ENCODE data around the gene TBX10. TPM values are rescaled to one million over a fixed set of nuclear protein-coding genes. Genes with fewer than 3 reads are reported as not detected.
A peak's percentile ranks its signal among the peaks of the same experiment; 100 is the strongest.
"Not testable (repeated sequence)": the region's sequence is repeated elsewhere in the genome, so short reads cannot be mapped to it uniquely, and the experiment has no call there.

Gene TBX10
- total RNA-seq, 1 donor from 2014 or later, result not detected

- TF ChIP-seq CTCF (IDR thresholded peaks at IDR 0.05; ENCODE audit: unreplicated experiment), result peak; percentile 90
These were observed 10.0 kb downstream of the TBX10 start, which contains the start of gene NUDT8 for GRCh38 chr11:67629386-67630227. TSS of gene NUDT8 (minus strand) at chr11:67629937. CDS start at chr11:67629911, 26 bp downstream.

DNA sequence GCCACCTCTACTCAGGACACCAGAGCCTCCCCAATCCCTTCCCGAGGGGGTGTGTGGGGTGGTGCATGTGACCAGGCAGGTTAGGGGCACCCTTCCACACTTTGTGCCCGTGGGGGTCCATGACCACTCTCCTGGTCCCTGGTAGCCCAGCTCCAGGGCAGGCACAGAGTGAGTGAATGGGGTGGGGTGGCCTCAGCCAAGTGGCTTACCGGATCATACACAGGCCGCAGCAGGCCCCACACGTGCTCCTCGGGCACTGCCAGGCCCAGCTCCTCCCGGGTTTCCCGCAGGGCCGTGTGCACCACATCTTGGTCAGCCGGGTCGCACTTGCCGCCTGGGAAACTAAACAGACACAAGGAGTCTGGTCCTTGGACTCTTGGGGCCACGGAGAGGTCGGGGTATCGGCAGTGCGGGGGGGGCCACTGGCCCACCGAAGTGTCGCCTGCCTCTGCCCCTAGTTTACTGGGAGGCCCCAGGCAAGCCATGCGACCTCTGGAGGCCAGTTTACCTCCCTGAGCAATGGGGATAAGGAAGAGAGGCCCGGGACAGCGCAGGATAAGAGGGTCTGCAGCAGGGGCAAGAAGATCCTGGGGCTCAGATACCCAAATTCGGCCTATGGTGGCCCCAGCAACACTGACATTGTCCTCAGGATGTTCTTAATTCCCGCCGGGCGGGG lies 10.7 kb downstream of the TBX10 start:
- Mint-ChIP-seq H3K36me3 (ENCODE audit: insufficient read depth) (peaks cover 4% of the 10 kb centered on the region), H3K27ac (no peak overlapping the region), H3K27me3 (no peaks in the 10 kb centered on the region), H3K4me1 (ENCODE audit: low read depth) (peaks cover 7% of the 10 kb centered on the region), H3K4me3 (ENCODE audit: low read depth) (peak overlapping the region; percentile 57), H3K9me3 (ENCODE audit: low read depth) (peaks cover 6% of the 10 kb centered on the region)
- TF ChIP-seq CTCF (IDR thresholded peaks at IDR 0.05; ENCODE audit: unreplicated experiment), result no peak
- no peak for DNase-seq (ENCODE audit: low spot score, unreplicated experiment)

More at GRCh38 chr11:67629386-67630227, 10.0 kb downstream of the TBX10 start, which contains the start of gene NUDT8:
- H3K9me3 Mint-ChIP-seq (ENCODE audit: low read depth), result peaks cover 6% of the 10 kb centered on the region
- peaks cover 7% of the 10 kb centered on the region for H3K4me1 Mint-ChIP-seq (ENCODE audit: low read depth)
- peak; percentile 68 for DNase-seq (ENCODE audit: low spot score, unreplicated experiment)
- peaks cover 4% of the 10 kb centered on the region for H3K36me3 Mint-ChIP-seq (ENCODE audit: insufficient read depth)
- H3K27ac Mint-ChIP-seq, result peak within 1 kb of the TSS; percentile 96
- H3K4me3 Mint-ChIP-seq (ENCODE audit: low read depth), result peak within 1 kb of the TSS; percentile 78
- H3K27me3 Mint-ChIP-seq, result no peaks in the 10 kb centered on the region

- peaks cover 7% of the 10 kb centered on the region for H3K4me1 Mint-ChIP-seq (ENCODE audit: low read depth)
- H3K27me3 Mint-ChIP-seq, result no peaks in the 10 kb centered on the region
- no peak for DNase-seq (ENCODE audit: low spot score, unreplicated experiment)
- H3K27ac Mint-ChIP-seq, result peak overlapping the region; percentile 52
- H3K4me3 Mint-ChIP-seq (ENCODE audit: low read depth), result peak overlapping the region; percentile 9
- H3K9me3 Mint-ChIP-seq (ENCODE audit: low read depth), result peaks cover 6% of the 10 kb centered on the region
- TF ChIP-seq CTCF (IDR thresholded peaks at IDR 0.05; ENCODE audit: unreplicated experiment), result no peak
- H3K36me3 Mint-ChIP-seq (ENCODE audit: insufficient read depth), result peaks cover 4% of the 10 kb centered on the region
These were observed 11.5 kb downstream of the TBX10 start for GRCh38 chr11:67627812-67628624.

GRCh38 chr11:67627441-67627811 lies 12.1 kb downstream of the TBX10 start:
- Mint-ChIP-seq H3K27ac (no peak overlapping the region), H3K9me3 (ENCODE audit: low read depth) (peaks cover 6% of the 10 kb centered on the region), H3K4me3 (ENCODE audit: low read depth) (no peak overlapping the region), H3K4me1 (ENCODE audit: low read depth) (peaks cover 7% of the 10 kb centered on the region), H3K27me3 (peaks cover 3% of the 10 kb centered on the region), H3K36me3 (ENCODE audit: insufficient read depth) (peaks cover 4% of the 10 kb centered on the region)
- TF ChIP-seq CTCF (IDR thresholded peaks at IDR 0.05; ENCODE audit: unreplicated experiment), result no peak
- no peak for DNase-seq (ENCODE audit: low spot score, unreplicated experiment)

DNA sequence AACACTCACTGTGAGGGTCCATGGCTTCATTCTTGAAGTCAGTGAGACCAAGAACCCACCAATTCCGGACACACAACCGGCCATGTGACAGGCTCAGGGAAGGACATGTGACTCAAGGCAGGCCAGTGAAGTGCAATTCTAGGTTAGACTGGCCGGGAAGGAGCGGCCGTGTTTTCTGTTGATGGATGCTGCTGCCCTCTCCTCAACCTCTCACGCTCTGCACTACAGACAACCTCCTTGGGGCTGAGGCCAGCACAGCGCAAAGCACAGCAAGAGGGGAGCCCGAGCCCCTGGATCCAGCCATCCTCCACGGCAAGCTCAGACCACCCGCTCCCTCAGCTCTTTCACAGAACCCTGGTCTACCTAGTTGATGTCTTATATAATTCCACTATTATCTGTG lies 12.6 kb downstream of the TBX10 start:
- no peak overlapping the region for H3K27ac Mint-ChIP-seq
- no peak for DNase-seq (ENCODE audit: low spot score, unreplicated experiment)

GRCh38 chr11:67626131-67626833 lies 13.3 kb downstream of the TBX10 start:
- not testable (repeated sequence) for H3K4me1 Mint-ChIP-seq (ENCODE audit: low read depth); DNase-seq (ENCODE audit: low spot score, unreplicated experiment); H3K9me3 Mint-ChIP-seq (ENCODE audit: low read depth); H3K27ac Mint-ChIP-seq; H3K36me3 Mint-ChIP-seq (ENCODE audit: insufficient read depth); H3K4me3 Mint-ChIP-seq (ENCODE audit: low read depth)
- H3K27me3 Mint-ChIP-seq, result peaks cover 12% of the 10 kb centered on the region

More for the DNA sequence above, 12.6 kb downstream of the TBX10 start:
- H3K27me3 Mint-ChIP-seq, result peaks cover 5% of the 10 kb centered on the region
- H3K4me3 Mint-ChIP-seq (ENCODE audit: low read depth), result no peak overlapping the region
- peaks cover 4% of the 10 kb centered on the region for H3K36me3 Mint-ChIP-seq (ENCODE audit: insufficient read depth)
- H3K9me3 Mint-ChIP-seq (ENCODE audit: low read depth), result peaks cover 6% of the 10 kb centered on the region
- TF ChIP-seq CTCF (IDR thresholded peaks at IDR 0.05; ENCODE audit: unreplicated experiment), result no peak
- peaks cover 7% of the 10 kb centered on the region for H3K4me1 Mint-ChIP-seq (ENCODE audit: low read depth)

GRCh38 chr11:67623795-67624194 lies 15.8 kb downstream of the TBX10 start:
- DNase-seq (ENCODE audit: low spot score, unreplicated experiment); H3K9me3 Mint-ChIP-seq (ENCODE audit: low read depth); H3K4me3 Mint-ChIP-seq (ENCODE audit: low read depth); H3K27ac Mint-ChIP-seq; H3K36me3 Mint-ChIP-seq (ENCODE audit: insufficient read depth): not testable (repeated sequence)
- H3K4me1 Mint-ChIP-seq (ENCODE audit: low read depth), result peaks cover 17% of the 10 kb centered on the region
- peaks cover 27% of the 10 kb centered on the region for H3K27me3 Mint-ChIP-seq
